Thyroid gland (tissue), 4 donors: ENCODE data around the gene TPRG1.

Experiments
- CTCF ChIP-seq, 6 experiments: fragments of 200-600 bp in 3 of 6; fragments of 450-650 bp in 3 of 6; sonication (generic) in 3 of 6; IDR thresholded peaks; one replicate each; pipeline ENCODE4 v1.5.1; 2016 to 2019; ENCODE audit warnings: antibody characterized with exemption in 6 of 6, mild to moderate bottlenecking in 2 of 6, inconsistent platforms in 1 of 6, moderate library complexity in 1 of 6
- POLR2A ChIP-seq, 2 donors: fragments of 450-650 bp; IDR thresholded peaks; one replicate each; pipeline ENCODE4 v1.6.1; 2017; ENCODE audit warnings: antibody characterized with exemption in 2 of 2, mild to moderate bottlenecking in 2 of 2, moderate library complexity in 1 of 2

GRCh38 chr3:189294649-189295048 lies 122.9 kb downstream of the TPRG1 start:
- TF ChIP-seq POLR2A (IDR thresholded peaks at IDR 0.05) = no peak
- TF ChIP-seq CTCF (IDR thresholded peaks at IDR 0.05) = no peak
